Measurements from ENCODE around the gene CALHM5. TPM values are rescaled to one million over a fixed set of nuclear protein-coding genes. Genes with fewer than 3 reads are reported as not detected.

Gene CALHM5
- total and polyA plus RNA-seq, 10 of the 15 experiments (the other 5 are each of a cell fraction or from before 2014, with no cell fraction given) = not detected

DNA sequence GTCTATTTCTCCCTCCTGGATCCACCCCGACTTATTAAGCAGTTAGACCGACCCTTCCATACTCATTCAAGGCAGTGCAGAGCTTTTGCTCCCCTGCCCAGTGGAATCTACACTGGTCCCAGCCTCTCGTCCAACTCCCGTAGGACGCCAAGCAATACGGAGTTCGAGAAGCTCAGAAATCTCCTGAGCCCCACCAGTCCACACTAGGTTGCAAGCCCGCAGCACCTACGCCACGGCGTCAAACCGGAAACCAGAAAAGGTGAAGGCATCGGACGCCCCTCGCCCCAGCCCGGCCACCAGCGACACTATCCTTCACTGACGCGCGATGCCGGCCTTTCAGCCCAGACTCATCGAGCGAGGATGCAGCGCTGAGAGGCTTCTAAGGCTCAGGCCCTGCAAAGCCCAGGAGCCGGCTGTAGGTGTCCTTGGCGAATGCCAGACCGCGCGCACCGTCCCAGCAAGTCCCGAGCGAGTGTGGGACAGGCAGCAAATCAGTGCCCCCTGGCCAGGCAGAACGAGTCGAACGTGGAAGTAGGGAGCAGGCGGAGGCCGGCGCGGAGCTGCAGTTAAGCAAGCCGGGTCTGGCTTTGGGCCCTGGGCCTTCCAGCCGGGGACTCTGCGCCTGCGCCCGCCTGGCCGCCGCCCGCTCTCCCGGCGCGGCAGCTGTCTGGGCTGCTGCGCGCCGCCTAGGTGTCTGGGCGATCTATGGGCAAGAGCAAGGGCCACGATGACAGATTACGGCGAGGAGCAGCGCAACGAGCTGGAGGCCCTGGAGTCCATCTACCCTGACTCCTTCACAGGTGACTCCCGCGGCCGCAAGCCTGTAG, 59.6 kb downstream of the CALHM5 start, which contains the start of gene RWDD1:
Gene RWDD1 (plus strand): TSS at position 649 of the 827 bp plus-strand sequence. CDS start 79 bp downstream, at position 728.
- FAIRE-seq = peak; percentile 89
- intact Hi-C loops (cut with micrococcal nuclease; ENCODE audit: unreplicated experiment) = loop anchor here (2.0 to 5.0 kb wide), 2 partner anchors 110 to 294 kb away; partner anchors contain the start of genes KPNA5 and TSPYL1
- TF ChIP-seq ZNF687 (IDR thresholded peaks at IDR 0.05) (peak; percentile 60; the same call in 1 of the 2 replicates), PRDM15 (CRISPR knock-in tag; IDR thresholded peaks at IDR 0.05) (no peak), BMI1 (IDR thresholded peaks at IDR 0.05; ENCODE audit: borderline replicate concordance) (no peak), JUNB (IDR thresholded peaks at IDR 0.05) (no peak)
- TF ChIP-seq, protein P1, sequence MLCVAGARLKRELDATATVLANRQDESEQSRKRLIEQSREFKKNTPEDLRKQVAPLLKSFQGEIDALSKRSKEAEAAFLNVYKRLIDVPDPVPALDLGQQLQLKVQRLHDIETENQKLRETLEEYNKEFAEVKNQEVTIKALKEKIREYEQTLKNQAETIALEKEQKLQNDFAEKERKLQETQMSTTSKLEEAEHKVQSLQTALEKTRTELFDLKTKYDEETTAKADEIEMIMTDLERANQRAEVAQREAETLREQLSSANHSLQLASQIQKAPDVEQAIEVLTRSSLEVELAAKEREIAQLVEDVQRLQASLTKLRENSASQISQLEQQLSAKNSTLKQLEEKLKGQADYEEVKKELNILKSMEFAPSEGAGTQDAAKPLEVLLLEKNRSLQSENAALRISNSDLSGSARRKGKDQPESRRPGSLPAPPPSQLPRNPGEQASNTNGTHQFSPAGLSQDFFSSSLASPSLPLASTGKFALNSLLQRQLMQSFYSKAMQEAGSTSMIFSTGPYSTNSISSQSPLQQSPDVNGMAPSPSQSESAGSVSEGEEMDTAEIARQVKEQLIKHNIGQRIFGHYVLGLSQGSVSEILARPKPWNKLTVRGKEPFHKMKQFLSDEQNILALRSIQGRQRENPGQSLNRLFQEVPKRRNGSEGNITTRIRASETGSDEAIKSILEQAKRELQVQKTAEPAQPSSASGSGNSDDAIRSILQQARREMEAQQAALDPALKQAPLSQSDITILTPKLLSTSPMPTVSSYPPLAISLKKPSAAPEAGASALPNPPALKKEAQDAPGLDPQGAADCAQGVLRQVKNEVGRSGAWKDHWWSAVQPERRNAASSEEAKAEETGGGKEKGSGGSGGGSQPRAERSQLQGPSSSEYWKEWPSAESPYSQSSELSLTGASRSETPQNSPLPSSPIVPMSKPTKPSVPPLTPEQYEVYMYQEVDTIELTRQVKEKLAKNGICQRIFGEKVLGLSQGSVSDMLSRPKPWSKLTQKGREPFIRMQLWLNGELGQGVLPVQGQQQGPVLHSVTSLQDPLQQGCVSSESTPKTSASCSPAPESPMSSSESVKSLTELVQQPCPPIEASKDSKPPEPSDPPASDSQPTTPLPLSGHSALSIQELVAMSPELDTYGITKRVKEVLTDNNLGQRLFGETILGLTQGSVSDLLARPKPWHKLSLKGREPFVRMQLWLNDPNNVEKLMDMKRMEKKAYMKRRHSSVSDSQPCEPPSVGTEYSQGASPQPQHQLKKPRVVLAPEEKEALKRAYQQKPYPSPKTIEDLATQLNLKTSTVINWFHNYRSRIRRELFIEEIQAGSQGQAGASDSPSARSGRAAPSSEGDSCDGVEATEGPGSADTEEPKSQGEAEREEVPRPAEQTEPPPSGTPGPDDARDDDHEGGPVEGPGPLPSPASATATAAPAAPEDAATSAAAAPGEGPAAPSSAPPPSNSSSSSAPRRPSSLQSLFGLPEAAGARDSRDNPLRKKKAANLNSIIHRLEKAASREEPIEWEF (IDR thresholded peaks at IDR 0.05; ENCODE audit: insufficient replicate concordance, low read depth, low read length) = peak; percentile 95
- TF ChIP-seq, protein P2, sequence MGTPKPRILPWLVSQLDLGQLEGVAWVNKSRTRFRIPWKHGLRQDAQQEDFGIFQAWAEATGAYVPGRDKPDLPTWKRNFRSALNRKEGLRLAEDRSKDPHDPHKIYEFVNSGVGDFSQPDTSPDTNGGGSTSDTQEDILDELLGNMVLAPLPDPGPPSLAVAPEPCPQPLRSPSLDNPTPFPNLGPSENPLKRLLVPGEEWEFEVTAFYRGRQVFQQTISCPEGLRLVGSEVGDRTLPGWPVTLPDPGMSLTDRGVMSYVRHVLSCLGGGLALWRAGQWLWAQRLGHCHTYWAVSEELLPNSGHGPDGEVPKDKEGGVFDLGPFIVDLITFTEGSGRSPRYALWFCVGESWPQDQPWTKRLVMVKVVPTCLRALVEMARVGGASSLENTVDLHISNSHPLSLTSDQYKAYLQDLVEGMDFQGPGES (IDR thresholded peaks at IDR 0.05) = peak; percentile 95

More for the DNA sequence above, 59.6 kb downstream of the CALHM5 start, which contains the start of gene RWDD1:
- peaks cover 5% of the 10 kb centered on the region; the same call in 1 of the 2 replicates for H3K4me1 ChIP-seq (ENCODE audit: control insufficient read depth, insufficient read depth, low read length)
- in situ Hi-C loops (cut with MboI) = no loop called here
- DNase-seq (ENCODE audit: low read depth, low spot score) (peak; percentile 95), ATAC-seq (peak; percentile 94)
- H2AFZ ChIP-seq (ENCODE audit: control insufficient read depth, low read depth, low read length) = peak within 1 kb of the TSS; percentile 88
- no peaks in the 10 kb centered on the region for H3K27me3 ChIP-seq (replicated peaks in 1 of 2; ENCODE audit: control insufficient read depth in 2 of 2, insufficient read depth in 2 of 2, low read length in 1 of 2)
- 0 out of 4 replicates have a peak, but pooled peaks cover 0 to 3% of the 10 kb centered on the region in 2 experiments for H3K36me3 ChIP-seq (ENCODE audit: control insufficient read depth in 2 of 2, insufficient read depth in 2 of 2, low read length in 1 of 2)
- peak within 1 kb of the TSS; percentile 88 for H3K4me3 ChIP-seq
- POLR2A ChIA-PET = interaction anchor here (0.6 to 1.7 kb wide), 11 partner anchors 11 to 470 kb away, joined by 3 to 11 read pairs (median 4); partner anchors contain the start of genes DSE, NT5DC1, TSPYL1 and TSPYL4
- SMC1A ChIA-PET (ENCODE audit: uncharacterized antibody, unreplicated experiment) = interaction anchor here (1.1 to 3.4 kb wide), 10 partner anchors 8 to 333 kb away, joined by 3 to 18 read pairs (median 6); partner anchors contain the start of gene TSPYL1
- peak within 1 kb of the TSS; percentile 95 for H3K9ac ChIP-seq (ENCODE audit: control insufficient read depth, insufficient read depth, low read length)
- under 1% methylated on average over 59 of the region's 62 CpGs for WGBS (ENCODE audit: insufficient coverage, insufficient replicate concordance, low lambda C conversion rate, missing lambda C conversion rate)
- BruUV-seq (replicated peaks) = no TSS peak
- H3K79me2 ChIP-seq (ENCODE audit: control insufficient read depth, insufficient read depth, low read length) = peaks cover 41% of the 10 kb centered on the region
- H3K27ac ChIP-seq (ENCODE audit: control insufficient read depth, insufficient read depth) = peak within 1 kb of the TSS; percentile 81
- H3K4me2 ChIP-seq (ENCODE audit: control insufficient read depth, insufficient read depth) = peak within 1 kb of the TSS; percentile 76
- CTCF ChIA-PET = interaction anchor here (0.7 to 3.5 kb wide), 18 partner anchors 8 to 353 kb away, joined by 3 to 17 read pairs (median 5); partner anchors contain the start of genes RSPH4A and TSPYL4
- RAD21 ChIA-PET (ENCODE audit: unreplicated experiment) = interaction anchor here (0.9 to 2.4 kb wide), 6 partner anchors 10 to 300 kb away, joined by 3 to 7 read pairs (median 3); partner anchors contain the start of gene TSPYL1
- H4K20me1 ChIP-seq (ENCODE audit: control insufficient read depth, insufficient read depth) = no peaks in the 10 kb centered on the region
- no peaks in the 10 kb centered on the region for H3K9me3 ChIP-seq (replicated peaks; ENCODE audit: control insufficient read depth, insufficient read depth, low read length)
